Right atrium auricular region (tissue), 2 donors: ENCODE results near the gene ANKS1B. TPM values are rescaled to one million over a fixed set of nuclear protein-coding genes. Genes with fewer than 3 reads are reported as not detected.
A peak's percentile ranks its signal among the peaks of the same experiment; 100 is the strongest.

Source experiments
- DNase-seq: peaks from one replicate; pipeline ENCODE4 v3.0.0-alpha.2; 2019; ENCODE audit warnings: low spot score
- H3K27ac ChIP-seq, 2 donors: fragments of 200-600 bp; sonication (generic); 1 replicate in 1 of 2; 2 replicates in 1 of 2; pipeline ENCODE4 v1.5.1; 2016 to 2019
- H3K27me3 ChIP-seq, 2 donors: fragments of 200-600 bp; sonication (generic); one replicate each; pipeline versions ENCODE4 v1.5.1 to v1.6.0; 2017 to 2019
- H3K36me3 ChIP-seq: fragments of 200-600 bp; sonication (generic); one replicate; pipeline ENCODE4 v1.5.1; 2016
- H3K4me1 ChIP-seq, 2 donors: fragments of 200-600 bp; sonication (generic); one replicate each; pipeline versions ENCODE4 v1.5.1 to v1.6.0; 2017 to 2019
- H3K4me3 ChIP-seq, 2 donors: fragments of 200-600 bp; sonication (generic); 1 replicate in 1 of 2; 2 replicates in 1 of 2; pipeline ENCODE4 v1.5.1; 2017 to 2019; ENCODE audit warnings: mild to moderate bottlenecking in 1 of 2, moderate library complexity in 1 of 2
- H3K9me3 ChIP-seq, 2 donors: fragments of 200-600 bp; sonication (generic); one replicate each; pipeline ENCODE4 v1.5.1; 2019
- total RNA-seq, 2 donors: library from RNA; depleted of rRNA; stranded (reverse); fragments of >200 nt; gene quantifications; one replicate each; pipeline ENCODE4 v1.1.0, GENCODE V29; 2016
- TF ChIP-seq, protein P1 (sequence below), 2 donors: fragments of 200-600 bp; sonication (generic); IDR thresholded peaks; one replicate each; pipeline ENCODE4 v1.5.1; 2019; ENCODE audit warnings: antibody characterized with exemption in 2 of 2

Gene ANKS1B
- total RNA-seq, 2 donors from 2014 or later, result 2.4 to 3.1 TPM

DNA sequence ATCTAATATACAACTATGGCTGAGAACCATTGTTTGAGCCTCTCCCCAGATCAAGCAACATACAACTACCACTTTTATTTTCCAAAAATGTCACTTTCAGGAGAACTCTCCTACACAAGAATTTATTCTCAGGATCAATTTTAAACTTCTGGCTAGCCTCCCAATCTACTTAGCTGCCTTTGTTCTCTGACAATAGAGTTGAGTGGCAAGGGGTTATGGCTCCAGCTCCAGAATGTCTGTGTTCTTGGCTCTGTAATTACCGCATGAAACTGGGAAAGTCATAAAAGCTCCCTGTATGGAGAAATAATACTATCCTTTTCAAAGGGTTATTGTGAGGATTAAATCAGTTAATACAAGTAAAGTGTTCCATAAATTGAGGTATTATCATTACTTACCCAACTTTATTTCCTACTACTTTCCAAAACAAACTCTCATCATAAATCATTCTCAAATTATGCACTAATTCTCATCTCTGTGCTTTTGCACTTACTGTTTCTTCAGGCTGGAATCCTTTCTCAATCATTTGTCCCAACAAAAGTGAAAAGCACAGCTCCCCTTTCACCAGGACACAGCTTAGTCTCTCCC lies 215.2 kb downstream of the ANKS1B start:
- Histone ChIP-seq H3K27me3 (no peaks in the 10 kb centered on the region), H3K27ac (no peak overlapping the region), H3K4me1 (no peaks in the 10 kb centered on the region), H3K4me3 (no peak overlapping the region), H3K36me3 (no peaks in the 10 kb centered on the region), H3K9me3 (peaks cover 0 to 3% of the 10 kb centered on the region in 2 donors)
- DNase-seq, result no peak
- TF ChIP-seq, protein P1, sequence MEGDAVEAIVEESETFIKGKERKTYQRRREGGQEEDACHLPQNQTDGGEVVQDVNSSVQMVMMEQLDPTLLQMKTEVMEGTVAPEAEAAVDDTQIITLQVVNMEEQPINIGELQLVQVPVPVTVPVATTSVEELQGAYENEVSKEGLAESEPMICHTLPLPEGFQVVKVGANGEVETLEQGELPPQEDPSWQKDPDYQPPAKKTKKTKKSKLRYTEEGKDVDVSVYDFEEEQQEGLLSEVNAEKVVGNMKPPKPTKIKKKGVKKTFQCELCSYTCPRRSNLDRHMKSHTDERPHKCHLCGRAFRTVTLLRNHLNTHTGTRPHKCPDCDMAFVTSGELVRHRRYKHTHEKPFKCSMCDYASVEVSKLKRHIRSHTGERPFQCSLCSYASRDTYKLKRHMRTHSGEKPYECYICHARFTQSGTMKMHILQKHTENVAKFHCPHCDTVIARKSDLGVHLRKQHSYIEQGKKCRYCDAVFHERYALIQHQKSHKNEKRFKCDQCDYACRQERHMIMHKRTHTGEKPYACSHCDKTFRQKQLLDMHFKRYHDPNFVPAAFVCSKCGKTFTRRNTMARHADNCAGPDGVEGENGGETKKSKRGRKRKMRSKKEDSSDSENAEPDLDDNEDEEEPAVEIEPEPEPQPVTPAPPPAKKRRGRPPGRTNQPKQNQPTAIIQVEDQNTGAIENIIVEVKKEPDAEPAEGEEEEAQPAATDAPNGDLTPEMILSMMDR (IDR thresholded peaks at IDR 0.05), result no peak

DNA sequence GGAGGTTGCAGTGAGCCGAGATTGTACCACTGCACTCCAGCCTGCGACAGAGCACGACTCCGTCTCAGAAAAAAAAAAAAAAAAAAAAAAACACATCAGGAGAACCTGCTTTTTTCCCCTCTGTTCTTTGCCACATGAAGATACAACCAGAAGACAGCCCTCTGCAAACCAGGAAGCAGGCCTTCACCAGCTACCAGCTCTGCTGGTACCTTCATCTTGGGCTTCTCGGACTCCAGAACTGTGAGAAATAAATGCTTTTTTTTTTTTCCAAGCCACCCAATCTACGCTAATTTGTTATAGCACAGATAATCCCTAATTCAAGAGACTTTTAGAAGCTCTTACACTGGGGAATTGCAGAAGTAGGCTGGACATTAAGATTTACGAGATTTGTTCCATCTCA lies 216.0 kb downstream of the ANKS1B start:
- H3K4me3 ChIP-seq, result no peak overlapping the region
- no peaks in the 10 kb centered on the region for H3K4me1 ChIP-seq
- TF ChIP-seq, protein P1 (IDR thresholded peaks at IDR 0.05), result no peak
- H3K27ac ChIP-seq, result no peak overlapping the region
- peaks cover 0 to 3% of the 10 kb centered on the region in 2 donors for H3K9me3 ChIP-seq
- no peaks in the 10 kb centered on the region for H3K27me3 ChIP-seq
- no peaks in the 10 kb centered on the region for H3K36me3 ChIP-seq
- no peak for DNase-seq

DNA sequence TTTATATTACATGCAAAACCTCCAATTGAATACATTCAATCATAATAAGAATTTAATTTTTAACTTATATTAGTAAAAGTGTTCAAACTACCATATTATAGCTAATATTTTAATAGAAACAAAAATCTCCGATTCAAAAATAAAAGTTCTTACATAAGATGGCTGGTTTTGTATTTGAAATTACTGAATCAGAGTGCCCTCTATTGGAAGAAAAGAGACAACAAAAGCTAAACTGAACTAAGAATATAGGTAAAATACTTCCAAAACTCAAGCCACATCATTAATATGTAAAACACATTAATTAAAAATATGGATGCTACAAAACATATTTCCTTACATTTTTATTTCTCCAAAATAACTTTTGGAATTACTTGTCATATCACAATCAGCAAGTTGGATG lies 216.9 kb downstream of the ANKS1B start:
- TF ChIP-seq, protein P1 (IDR thresholded peaks at IDR 0.05), result peak in 1 of 2 donors; percentile 50
- peaks cover 0 to 3% of the 10 kb centered on the region in 2 donors for H3K9me3 ChIP-seq
- no peaks in the 10 kb centered on the region for H3K4me1 ChIP-seq
- H3K36me3 ChIP-seq, result no peaks in the 10 kb centered on the region
- no peak overlapping the region for H3K27ac ChIP-seq
- DNase-seq, result no peak
- peak overlapping the region in 1 of 2 donors; percentile 5 for H3K4me3 ChIP-seq
- no peaks in the 10 kb centered on the region for H3K27me3 ChIP-seq

DNA sequence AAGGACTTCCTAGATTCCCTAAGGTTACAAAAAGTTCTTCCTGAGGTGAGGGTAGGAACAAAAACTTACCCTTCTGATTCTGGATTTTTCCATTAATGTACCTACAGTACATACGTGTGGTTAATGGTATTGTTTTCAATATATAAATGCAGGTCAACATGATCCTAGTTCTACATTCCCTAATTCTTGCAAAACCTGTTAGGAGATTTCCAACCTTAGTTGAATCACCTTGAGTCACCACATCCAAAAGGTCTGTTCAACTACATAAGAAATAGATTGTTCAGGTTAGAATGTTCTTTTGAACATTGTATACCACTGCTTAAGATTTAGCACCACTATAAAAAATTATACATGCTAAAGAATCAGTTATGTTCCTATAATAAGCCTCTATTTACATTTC lies 218.3 kb downstream of the ANKS1B start:
- no peaks in the 10 kb centered on the region for H3K4me1 ChIP-seq
- H3K36me3 ChIP-seq, result no peaks in the 10 kb centered on the region
- DNase-seq, result no peak
- H3K27ac ChIP-seq, result no peak overlapping the region
- H3K4me3 ChIP-seq, result no peak overlapping the region
- H3K9me3 ChIP-seq, result peaks cover 0 to 3% of the 10 kb centered on the region in 2 donors
- TF ChIP-seq, protein P1 (IDR thresholded peaks at IDR 0.05), result no peak
- H3K27me3 ChIP-seq, result no peaks in the 10 kb centered on the region

DNA sequence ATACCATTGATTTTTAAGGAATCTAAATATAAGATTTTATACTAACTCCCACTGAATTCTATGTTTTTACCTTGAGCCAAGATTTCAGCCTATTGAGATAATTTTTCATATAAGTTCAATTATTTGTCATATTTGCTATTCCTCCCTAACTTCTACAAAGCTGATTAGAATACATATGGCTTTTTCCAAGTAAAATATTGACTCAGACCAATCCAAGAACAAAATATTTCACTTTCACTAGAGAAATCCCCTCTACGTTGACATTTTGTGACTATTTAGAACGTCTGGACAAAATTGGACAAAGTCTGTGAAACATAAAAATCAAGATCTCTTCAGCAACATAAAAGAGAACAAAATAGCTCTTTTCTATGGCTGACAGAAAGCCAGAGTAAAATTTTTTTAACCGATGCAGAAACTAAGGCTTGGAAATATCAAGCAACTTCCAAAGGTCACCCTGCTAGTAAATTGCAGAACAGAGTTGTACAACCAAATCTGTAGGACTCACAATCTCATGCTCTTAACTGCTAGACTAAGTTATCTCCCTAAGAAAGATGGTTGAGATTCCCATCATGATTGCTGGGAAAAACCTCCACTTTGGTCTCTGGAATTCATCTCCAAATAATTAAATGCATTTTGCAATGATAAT lies 219.1 kb downstream of the ANKS1B start:
- TF ChIP-seq, protein P1 (IDR thresholded peaks at IDR 0.05), result no peak
- Histone ChIP-seq H3K9me3 (peaks cover 0 to 3% of the 10 kb centered on the region in 2 donors), H3K27ac (no peak overlapping the region), H3K4me3 (no peak overlapping the region), H3K36me3 (no peaks in the 10 kb centered on the region), H3K27me3 (no peaks in the 10 kb centered on the region), H3K4me1 (no peaks in the 10 kb centered on the region)
- DNase-seq, result no peak
